ENCODE data around the gene IQSEC3. TPM values are rescaled to one million over a fixed set of nuclear protein-coding genes. Genes with fewer than 3 reads are reported as not detected.

The IQSEC3 gene
- total and polyA plus RNA-seq, 2 of the 13 experiments (the other 11 are each of a cell fraction or from before 2014, with no cell fraction given): not detected

GRCh38 chr12:21301-22189 is 45.0 kb upstream of the IQSEC3 start (continued):
- TF ChIP-seq EZH2 (conservative IDR thresholded peaks at IDR 0.05; ENCODE audit: low read depth, low read length) (no peak), SIX4 (CRISPR knock-in tag; IDR thresholded peaks at IDR 0.05) (no peak; the same call in 1 of the 2 replicates), ZNF282 (IDR thresholded peaks at IDR 0.05; ENCODE audit: partially characterized antibody) (no peak), ZNF12 (CRISPR knock-in tag; IDR thresholded peaks at IDR 0.05) (no peak), PAWR (CRISPR knock-in tag; IDR thresholded peaks at IDR 0.05; ENCODE audit: borderline replicate concordance) (no peak), JUND (CRISPR knock-in tag; IDR thresholded peaks at IDR 0.05) (no peak), ZFX (CRISPR knock-in tag; IDR thresholded peaks at IDR 0.05; ENCODE audit: low read depth) (peak; percentile 16; the same call in 1 of the 2 replicates), HES4 (CRISPR knock-in tag; IDR thresholded peaks at IDR 0.05; ENCODE audit: borderline replicate concordance) (peak; percentile 79; the same call in 1 of the 2 replicates), NCOR1 (IDR thresholded peaks at IDR 0.05; ENCODE audit: borderline replicate concordance, low read length) (no peak), ARNT (IDR thresholded peaks at IDR 0.05) (no peak), ZNF138 (CRISPR knock-in tag; IDR thresholded peaks at IDR 0.05; ENCODE audit: low read depth) (peak; percentile 79; the same call in 1 of the 2 replicates), ZFYVE20 (CRISPR knock-in tag; IDR thresholded peaks at IDR 0.05; ENCODE audit: borderline replicate concordance, low read depth) (no peak), TBX2 (CRISPR knock-in tag; IDR thresholded peaks at IDR 0.05; ENCODE audit: borderline replicate concordance) (peak; percentile 44), NR1H2 (CRISPR knock-in tag; IDR thresholded peaks at IDR 0.05; ENCODE audit: borderline replicate concordance, low read depth) (no peak), ZNF546 (CRISPR knock-in tag; conservative IDR thresholded peaks at IDR 0.05) (no peak), POGZ (CRISPR knock-in tag; IDR thresholded peaks at IDR 0.05) (no peak), HDAC2 (CRISPR knock-in tag; IDR thresholded peaks at IDR 0.05) (no peak), SCMH1 (CRISPR knock-in tag; IDR thresholded peaks at IDR 0.05; ENCODE audit: borderline replicate concordance) (no peak), ZFP36L1 (CRISPR knock-in tag; IDR thresholded peaks at IDR 0.05) (no peak), YEATS2 (CRISPR knock-in tag; IDR thresholded peaks at IDR 0.05; ENCODE audit: borderline replicate concordance) (no peak), ZFP62 (CRISPR knock-in tag; IDR thresholded peaks at IDR 0.05) (no peak), BORCS8-MEF2B (CRISPR knock-in tag; IDR thresholded peaks at IDR 0.05) (peak; percentile 55; the same call in 1 of the 2 replicates), ZNF20 (CRISPR knock-in tag; IDR thresholded peaks at IDR 0.05) (no peak), HDAC1 (CRISPR knock-in tag; IDR thresholded peaks at IDR 0.05) (no peak)
- TF ChIP-seq, protein P1, sequence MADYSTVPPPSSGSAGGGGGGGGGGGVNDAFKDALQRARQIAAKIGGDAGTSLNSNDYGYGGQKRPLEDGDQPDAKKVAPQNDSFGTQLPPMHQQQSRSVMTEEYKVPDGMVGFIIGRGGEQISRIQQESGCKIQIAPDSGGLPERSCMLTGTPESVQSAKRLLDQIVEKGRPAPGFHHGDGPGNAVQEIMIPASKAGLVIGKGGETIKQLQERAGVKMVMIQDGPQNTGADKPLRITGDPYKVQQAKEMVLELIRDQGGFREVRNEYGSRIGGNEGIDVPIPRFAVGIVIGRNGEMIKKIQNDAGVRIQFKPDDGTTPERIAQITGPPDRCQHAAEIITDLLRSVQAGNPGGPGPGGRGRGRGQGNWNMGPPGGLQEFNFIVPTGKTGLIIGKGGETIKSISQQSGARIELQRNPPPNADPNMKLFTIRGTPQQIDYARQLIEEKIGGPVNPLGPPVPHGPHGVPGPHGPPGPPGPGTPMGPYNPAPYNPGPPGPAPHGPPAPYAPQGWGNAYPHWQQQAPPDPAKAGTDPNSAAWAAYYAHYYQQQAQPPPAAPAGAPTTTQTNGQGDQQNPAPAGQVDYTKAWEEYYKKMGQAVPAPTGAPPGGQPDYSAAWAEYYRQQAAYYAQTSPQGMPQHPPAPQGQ (CRISPR knock-in tag; IDR thresholded peaks at IDR 0.05; ENCODE audit: borderline replicate concordance): 0 out of 2 replicates have a peak, but pooled peaks have one; percentile 73
- TF ChIP-seq, protein P2, sequence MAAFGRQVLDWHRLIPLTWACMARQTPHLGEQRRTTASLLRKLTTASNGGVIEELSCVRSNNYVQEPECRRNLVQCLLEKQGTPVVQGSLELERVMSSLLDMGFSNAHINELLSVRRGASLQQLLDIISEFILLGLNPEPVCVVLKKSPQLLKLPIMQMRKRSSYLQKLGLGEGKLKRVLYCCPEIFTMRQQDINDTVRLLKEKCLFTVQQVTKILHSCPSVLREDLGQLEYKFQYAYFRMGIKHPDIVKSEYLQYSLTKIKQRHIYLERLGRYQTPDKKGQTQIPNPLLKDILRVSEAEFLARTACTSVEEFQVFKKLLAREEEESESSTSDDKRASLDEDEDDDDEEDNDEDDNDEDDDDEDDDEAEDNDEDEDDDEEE (CRISPR knock-in tag; IDR thresholded peaks at IDR 0.05): peak; percentile 67; the same call in 1 of the 2 replicates
- TF ChIP-seq, protein P3, sequence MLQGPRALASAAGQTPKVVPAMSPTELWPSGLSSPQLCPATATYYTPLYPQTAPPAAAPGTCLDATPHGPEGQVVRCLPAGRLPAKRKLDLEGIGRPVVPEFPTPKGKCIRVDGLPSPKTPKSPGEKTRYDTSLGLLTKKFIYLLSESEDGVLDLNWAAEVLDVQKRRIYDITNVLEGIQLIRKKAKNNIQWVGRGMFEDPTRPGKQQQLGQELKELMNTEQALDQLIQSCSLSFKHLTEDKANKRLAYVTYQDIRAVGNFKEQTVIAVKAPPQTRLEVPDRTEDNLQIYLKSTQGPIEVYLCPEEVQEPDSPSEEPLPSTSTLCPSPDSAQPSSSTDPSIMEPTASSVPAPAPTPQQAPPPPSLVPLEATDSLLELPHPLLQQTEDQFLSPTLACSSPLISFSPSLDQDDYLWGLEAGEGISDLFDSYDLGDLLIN (CRISPR knock-in tag; IDR thresholded peaks at IDR 0.05; ENCODE audit: borderline replicate concordance): 0 out of 2 replicates have a peak, but pooled peaks have one; percentile 49
